Kidney epithelial cell (primary cell): ENCODE results near the gene WDR4. TPM values are rescaled to one million over a fixed set of nuclear protein-coding genes. Genes with fewer than 3 reads are reported as not detected.
"Not testable (repeated sequence)": the region's sequence is repeated elsewhere in the genome, so short reads cannot be mapped to it uniquely, and the experiment has no call there.

Experiments used
- DNase-seq: peaks from one replicate; pipeline ENCODE4 v3.0.0-alpha.2; 2010; ENCODE audit warnings: low read depth
- H3K27me3 ChIP-seq: 2 replicates; pipeline ENCODE4 v1.6.0; 2011; ENCODE audit warnings: low read length; ENCODE audit not compliant: control insufficient read depth, insufficient read depth
- H3K36me3 ChIP-seq: 2 replicates; pipeline ENCODE4 v1.5.1; 2011; ENCODE audit warnings: low read length; ENCODE audit not compliant: control insufficient read depth, insufficient read depth
- H3K4me3 ChIP-seq: 2 replicates; pipeline ENCODE4 v1.5.1; 2011; ENCODE audit warnings: low read depth, mild to moderate bottlenecking, control low read depth, low read length
- CTCF ChIP-seq: IDR thresholded peaks from 2 replicates; pipeline ENCODE4 v1.5.1; 2011; ENCODE audit warnings: mild to moderate bottlenecking, moderate library complexity, low read length, control low read depth, inconsistent platforms; ENCODE audit not compliant: insufficient read depth, poor library complexity, severe bottlenecking
- total RNA-seq: library from RNA; depleted of rRNA; stranded (reverse); fragments of >200 nt; gene quantifications from 2 replicates; pipeline ENCODE4 v1.2.3, GENCODE V29; 2015

Gene WDR4
- total RNA-seq, 1 donor from 2014 or later: 17.2 TPM

DNA sequence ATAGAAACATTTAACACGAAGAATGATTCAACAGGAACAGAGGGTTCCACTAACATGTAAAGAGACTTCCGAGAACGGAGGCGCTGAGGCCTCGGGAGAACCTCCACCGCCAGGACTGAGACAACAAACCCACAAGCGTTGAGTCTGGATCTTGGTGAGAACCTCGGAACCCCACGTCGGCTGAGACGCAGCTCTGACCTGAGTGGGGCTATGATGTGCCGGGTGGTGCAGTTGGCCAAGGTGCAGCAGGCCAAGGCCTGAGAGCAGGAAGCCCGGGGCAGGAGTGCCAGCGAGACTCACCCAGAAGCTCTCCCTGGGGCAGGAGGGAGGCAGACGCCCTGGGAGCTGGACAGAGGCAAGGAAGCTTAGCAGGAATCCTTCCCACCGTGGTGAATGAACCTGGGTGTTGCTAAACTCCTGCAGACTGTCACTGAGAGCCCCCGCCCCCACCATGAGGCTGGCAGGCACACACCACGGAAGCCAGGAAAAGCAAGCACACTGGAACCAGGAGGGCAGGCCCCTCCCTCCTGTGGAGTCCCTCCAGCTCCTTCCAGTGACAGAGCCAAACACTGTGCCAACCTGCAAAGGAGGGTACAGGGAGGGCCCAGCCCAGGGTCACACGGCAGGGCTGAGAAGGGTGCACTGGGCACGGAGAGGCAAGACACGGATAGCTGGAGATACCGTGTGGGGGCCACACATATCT, 34.8 kb downstream of the WDR4 start:
- DNase-seq: no peak
- TF ChIP-seq CTCF: no peak
- Histone ChIP-seq H3K27me3 (no peaks in the 10 kb centered on the region), H3K4me3 (no peak overlapping the region), H3K36me3 (peaks cover 4% of the 10 kb centered on the region)

DNA sequence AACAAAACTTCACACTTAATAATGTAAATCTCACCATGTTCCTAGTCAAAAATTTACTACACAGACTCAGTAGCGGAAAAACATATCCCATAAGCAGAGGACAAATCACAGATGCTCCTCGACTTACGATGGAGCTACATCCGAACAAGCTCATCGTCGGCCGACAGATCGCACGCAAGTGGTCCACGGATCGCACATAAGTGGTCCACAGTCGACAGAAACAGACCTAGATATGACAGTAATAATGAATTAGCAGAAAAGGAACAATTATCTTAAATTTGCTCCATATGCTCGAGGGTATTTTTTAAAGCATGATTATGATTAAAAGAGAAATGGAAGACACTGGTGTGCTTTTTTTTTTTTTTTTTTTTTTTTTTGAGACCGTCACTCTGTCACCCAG, 36.3 kb downstream of the WDR4 start:
- H3K36me3 ChIP-seq: peaks cover 4% of the 10 kb centered on the region
- no peak for TF ChIP-seq CTCF
- no peaks in the 10 kb centered on the region for H3K27me3 ChIP-seq
- H3K4me3 ChIP-seq: no peak overlapping the region
- no peak for DNase-seq

DNA sequence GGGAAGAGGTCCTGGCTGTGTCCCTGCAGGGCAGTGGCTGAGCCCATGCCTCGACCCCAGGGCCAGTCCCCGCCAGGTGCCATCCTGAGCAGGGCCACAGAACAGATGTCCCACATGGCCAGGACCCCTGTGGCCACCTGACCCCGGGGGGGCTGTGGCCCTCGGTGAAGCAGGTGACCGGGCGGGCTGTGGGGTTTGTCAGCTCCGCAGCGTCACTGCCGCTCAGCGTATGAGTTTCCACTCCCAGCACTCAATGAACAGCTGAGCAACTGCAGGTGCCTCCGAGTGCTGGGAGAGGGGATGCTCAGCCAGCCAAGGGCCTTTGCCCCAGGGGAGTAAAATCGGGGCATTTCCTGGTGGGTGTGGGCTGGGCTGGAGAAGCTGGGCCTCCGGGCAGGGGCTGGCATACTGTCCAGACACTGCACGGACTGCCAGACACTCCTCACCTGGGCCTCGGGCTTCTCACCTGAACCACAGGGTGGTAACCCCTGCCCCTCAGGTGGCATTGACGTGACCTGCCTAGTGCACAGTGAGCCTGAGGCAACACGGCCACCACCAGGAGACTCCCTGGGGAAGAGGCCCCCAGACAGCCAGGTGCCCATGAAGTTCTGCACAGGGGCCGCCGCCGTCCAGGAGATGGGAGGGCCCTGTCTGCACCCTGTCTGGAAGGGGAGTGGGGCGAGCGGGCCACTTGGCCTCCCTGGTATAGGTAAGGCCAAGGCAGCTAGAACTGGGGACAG, 37.3 kb downstream of the WDR4 start:
- not testable (repeated sequence) for H3K27me3 ChIP-seq, DNase-seq, H3K36me3 ChIP-seq, H3K4me3 ChIP-seq

GRCh38 chr21:42841156-42841915, 38.0 kb downstream of the WDR4 start:
- peaks cover 4% of the 10 kb centered on the region for H3K36me3 ChIP-seq
- H3K27me3 ChIP-seq: no peaks in the 10 kb centered on the region
- H3K4me3 ChIP-seq: no peak overlapping the region
- DNase-seq: no peak
- no peak for TF ChIP-seq CTCF

GRCh38 chr21:42840411-42841155, 38.8 kb downstream of the WDR4 start:
- DNase-seq: no peak
- TF ChIP-seq CTCF: no peak
- H3K36me3 ChIP-seq: peaks cover 4% of the 10 kb centered on the region
- no peak overlapping the region for H3K4me3 ChIP-seq
- H3K27me3 ChIP-seq: no peaks in the 10 kb centered on the region
